Fibroblast of skin of left biceps (primary cell): Measurements from ENCODE around the gene ADAMTS19.

Experiments
- DNase-seq, 2 experiments: peaks; one replicate each; pipeline ENCODE4 v3.0.0-alpha.2; 2013; ENCODE audit warnings: low read depth in 2 of 2

ADAMTS19 gene

GRCh38 chr5:129465776-129466344, 5.8 kb downstream of the ADAMTS19 start:
- DNase-seq: no peak

- DNase-seq: no peak
Observed at GRCh38 chr5:129474544-129474943, 14.4 kb downstream of the ADAMTS19 start.

GRCh38 chr5:129476751-129477150, 16.7 kb downstream of the ADAMTS19 start:
- DNase-seq: no peak

GRCh38 chr5:129477532-129477931, 17.4 kb downstream of the ADAMTS19 start:
- DNase-seq: no peak

GRCh38 chr5:129481161-129481560, 21.1 kb downstream of the ADAMTS19 start:
- DNase-seq: no peak

- DNase-seq: no peak
Observed at GRCh38 chr5:129496421-129496820, 36.3 kb downstream of the ADAMTS19 start.

- no peak for DNase-seq
Observed at GRCh38 chr5:129496864-129497595, 36.9 kb downstream of the ADAMTS19 start.

- DNase-seq: no peak
Observed at GRCh38 chr5:129499208-129499852, 39.2 kb downstream of the ADAMTS19 start.

GRCh38 chr5:129500101-129500500, 40.0 kb downstream of the ADAMTS19 start:
- no peak for DNase-seq

- peak in 1 of 2 experiments; percentile 7 for DNase-seq
Observed at GRCh38 chr5:129506086-129506485, 46.0 kb downstream of the ADAMTS19 start.

GRCh38 chr5:129506950-129507349, 46.9 kb downstream of the ADAMTS19 start:
- DNase-seq: no peak

- no peak for DNase-seq
Observed at GRCh38 chr5:129507527-129507926, 47.4 kb downstream of the ADAMTS19 start.

GRCh38 chr5:129508606-129509005, 48.5 kb downstream of the ADAMTS19 start:
- DNase-seq: no peak

GRCh38 chr5:129509363-129509975, 49.4 kb downstream of the ADAMTS19 start:
- DNase-seq: no peak

GRCh38 chr5:129511291-129511690, 51.2 kb downstream of the ADAMTS19 start:
- no peak for DNase-seq

- no peak for DNase-seq
Observed at GRCh38 chr5:129541051-129541450, 81.0 kb downstream of the ADAMTS19 start.

- peak; percentile 8 for DNase-seq
Observed at GRCh38 chr5:129541648-129542251, 81.7 kb downstream of the ADAMTS19 start.

- DNase-seq: no peak
Observed at GRCh38 chr5:129547137-129547536, 87.0 kb downstream of the ADAMTS19 start.

- DNase-seq: no peak
Observed at GRCh38 chr5:129554134-129554904, 94.2 kb downstream of the ADAMTS19 start.

GRCh38 chr5:129563585-129563984, 103.5 kb downstream of the ADAMTS19 start:
- DNase-seq: no peak

GRCh38 chr5:129569295-129569694, 109.2 kb downstream of the ADAMTS19 start:
- DNase-seq: no peak
